ENCODE measurements around the gene TXNRD2. TPM values are rescaled to one million over a fixed set of nuclear protein-coding genes. Genes with fewer than 3 reads are reported as not detected.

TXNRD2 gene
- total RNA-seq, 2 donors from 2014 or later: 22.3 to 29.5 TPM

- no peaks in the 10 kb centered on the region for H3K36me3 ChIP-seq
- no peak overlapping the region for H3K9ac ChIP-seq (ENCODE audit: low read depth in 2 of 2, low read length in 2 of 2)
- H3K27ac ChIP-seq: no peak overlapping the region
- peaks cover 9% of the 10 kb centered on the region for H3K4me1 ChIP-seq
- no peak for TF ChIP-seq CTCF (IDR thresholded peaks at IDR 0.05)
- intact Hi-C loops (cut with DNase I): no loop called here
- H3K27me3 ChIP-seq: no peaks in the 10 kb centered on the region
- no peaks in the 10 kb centered on the region for H3K9me3 ChIP-seq
- DNase-seq: peak; percentile 32
- H3K4me3 ChIP-seq: no peak overlapping the region
Observed at GRCh38 chr22:19876314-19876940, 65.2 kb downstream of the TXNRD2 start.

GRCh38 chr22:19875531-19876313 lies 65.9 kb downstream of the TXNRD2 start:
- DNase-seq: peak; percentile 22
- no peak for TF ChIP-seq CTCF (IDR thresholded peaks at IDR 0.05)
- intact Hi-C loops (cut with DNase I): no loop called here
- H3K36me3 ChIP-seq: no peaks in the 10 kb centered on the region
- H3K27me3 ChIP-seq: no peaks in the 10 kb centered on the region
- H3K27ac ChIP-seq: no peak overlapping the region
- peaks cover 9% of the 10 kb centered on the region for H3K4me1 ChIP-seq
- H3K9me3 ChIP-seq: no peaks in the 10 kb centered on the region
- H3K9ac ChIP-seq (ENCODE audit: low read depth in 2 of 2, low read length in 2 of 2): no peak overlapping the region
- no peak overlapping the region for H3K4me3 ChIP-seq

- intact Hi-C loops (cut with DNase I): no loop called here
- no peak overlapping the region for H3K27ac ChIP-seq
- peaks cover 9% of the 10 kb centered on the region for H3K4me1 ChIP-seq
- H3K4me3 ChIP-seq: no peak overlapping the region
- TF ChIP-seq CTCF (IDR thresholded peaks at IDR 0.05): no peak
- peak overlapping the region; percentile 24 to 40 for H3K9ac ChIP-seq (ENCODE audit: low read depth in 2 of 2, low read length in 2 of 2)
- H3K27me3 ChIP-seq: no peaks in the 10 kb centered on the region
- peak; percentile 19 for DNase-seq
- no peaks in the 10 kb centered on the region for H3K9me3 ChIP-seq
- H3K36me3 ChIP-seq: no peaks in the 10 kb centered on the region
Observed at GRCh38 chr22:19875061-19875530, 66.5 kb downstream of the TXNRD2 start.

- no peak overlapping the region for H3K4me3 ChIP-seq
- intact Hi-C loops (cut with DNase I): no loop called here
- H3K9ac ChIP-seq (ENCODE audit: low read depth in 2 of 2, low read length in 2 of 2): peak overlapping the region; percentile 35 to 40
- no peaks in the 10 kb centered on the region for H3K36me3 ChIP-seq
- TF ChIP-seq CTCF (IDR thresholded peaks at IDR 0.05): no peak
- peak; percentile 60 for DNase-seq
- H3K27ac ChIP-seq: no peak overlapping the region
- H3K27me3 ChIP-seq: no peaks in the 10 kb centered on the region
- no peaks in the 10 kb centered on the region for H3K9me3 ChIP-seq
- H3K4me1 ChIP-seq: peaks cover 9% of the 10 kb centered on the region
Observed at GRCh38 chr22:19874307-19875060, 67.1 kb downstream of the TXNRD2 start.

GRCh38 chr22:19873960-19874306 lies 67.7 kb downstream of the TXNRD2 start:
- H3K4me3 ChIP-seq: no peak overlapping the region
- no peaks in the 10 kb centered on the region for H3K27me3 ChIP-seq
- no peaks in the 10 kb centered on the region for H3K9me3 ChIP-seq
- DNase-seq: peak; percentile 18
- H3K4me1 ChIP-seq: peaks cover 9% of the 10 kb centered on the region
- peak overlapping the region; percentile 35 to 40 for H3K9ac ChIP-seq (ENCODE audit: low read depth in 2 of 2, low read length in 2 of 2)
- no peak for TF ChIP-seq CTCF (IDR thresholded peaks at IDR 0.05)
- intact Hi-C loops (cut with DNase I): no loop called here
- H3K36me3 ChIP-seq: no peaks in the 10 kb centered on the region
- no peak overlapping the region for H3K27ac ChIP-seq
